ENCODE results near the gene OR2T2. TPM values are rescaled to one million over a fixed set of nuclear protein-coding genes. Genes with fewer than 3 reads are reported as not detected.
"Not testable (repeated sequence)": the region's sequence is repeated elsewhere in the genome, so short reads cannot be mapped to it uniquely, and the experiment has no call there.

OR2T2 gene
- total RNA-seq, 1 experiment from 2014 or later, result not detected

DNA sequence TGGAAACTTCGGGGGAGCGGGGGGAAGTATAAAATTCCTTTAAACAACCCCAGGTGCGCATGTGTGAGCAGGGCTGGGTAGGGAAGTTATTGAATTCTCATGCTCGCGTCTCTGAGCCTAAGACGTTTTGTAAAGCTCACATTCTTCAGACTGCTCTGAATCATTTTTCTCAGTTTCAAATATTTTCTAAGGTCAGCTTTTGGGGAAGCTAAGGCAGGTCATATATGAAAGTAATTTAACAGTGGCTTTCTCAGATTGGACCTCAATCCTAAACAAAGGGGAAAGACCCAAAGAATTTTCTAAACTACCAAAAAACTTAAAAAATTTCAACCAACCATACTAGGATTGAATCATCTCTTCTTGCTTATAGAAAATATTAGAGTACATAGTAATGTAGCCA, 10.5 kb upstream of the OR2T2 start:
- H3K9me2 ChIP-seq (replicated peaks; ENCODE audit: low read length); H3K27ac ChIP-seq (ENCODE audit: low read length); intact Hi-C loops (cut with micrococcal nuclease); H3K9ac ChIP-seq (ENCODE audit: low read length); H3K36me3 ChIP-seq (ENCODE audit: low read depth, low read length); H3K79me2 ChIP-seq (ENCODE audit: low read length); H3F3A ChIP-seq (ENCODE audit: low read length, unreplicated experiment); POLR2A ChIA-PET (ENCODE audit: unreplicated experiment); H4K20me1 ChIP-seq (ENCODE audit: low read length); H3K4me2 ChIP-seq (ENCODE audit: low read length); ATAC-seq; CTCF ChIA-PET; H3K4me1 ChIP-seq (ENCODE audit: insufficient read depth, low read length); H3K9me3 ChIP-seq (ENCODE audit: low read length); DNase-seq; H3K4me3 ChIP-seq (ENCODE audit: low read length); BruUV-seq (replicated peaks); H2AFZ ChIP-seq (ENCODE audit: low read length): not testable (repeated sequence)
- H3K27me3 ChIP-seq (ENCODE audit: low read length), result peaks cover 25% of the 10 kb centered on the region

DNA sequence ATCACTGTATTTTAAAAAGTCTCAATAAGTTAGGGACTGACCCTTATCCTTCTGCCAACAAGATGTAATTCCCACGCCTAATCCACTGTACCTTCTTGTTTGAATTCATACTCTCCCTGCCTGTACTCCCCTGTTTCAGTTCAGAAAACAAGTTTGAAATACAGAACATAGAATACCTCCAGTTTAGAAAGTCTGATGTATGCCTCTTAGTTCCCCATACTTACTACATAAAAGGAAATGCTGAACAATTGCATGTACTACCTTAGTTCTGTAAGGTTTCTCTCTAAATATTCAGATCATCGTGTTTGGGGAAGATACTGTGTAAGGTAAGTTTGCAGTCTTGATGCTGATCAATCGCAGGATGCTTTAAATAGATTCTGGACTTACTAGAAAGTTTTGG, 9.1 kb upstream of the OR2T2 start:
- H3K9me2 ChIP-seq (replicated peaks; ENCODE audit: low read length); H3K79me2 ChIP-seq (ENCODE audit: low read length); H3K27ac ChIP-seq (ENCODE audit: low read length); BruUV-seq (replicated peaks); H3F3A ChIP-seq (ENCODE audit: low read length, unreplicated experiment); H3K4me3 ChIP-seq (ENCODE audit: low read length); H3K36me3 ChIP-seq (ENCODE audit: low read depth, low read length); H3K9ac ChIP-seq (ENCODE audit: low read length); POLR2A ChIA-PET (ENCODE audit: unreplicated experiment); CTCF ChIA-PET; DNase-seq; H2AFZ ChIP-seq (ENCODE audit: low read length); H3K4me2 ChIP-seq (ENCODE audit: low read length); intact Hi-C loops (cut with micrococcal nuclease); ATAC-seq; H3K4me1 ChIP-seq (ENCODE audit: insufficient read depth, low read length); H4K20me1 ChIP-seq (ENCODE audit: low read length); H3K9me3 ChIP-seq (ENCODE audit: low read length): not testable (repeated sequence)
- H3K27me3 ChIP-seq (ENCODE audit: low read length), result peaks cover 30% of the 10 kb centered on the region

DNA sequence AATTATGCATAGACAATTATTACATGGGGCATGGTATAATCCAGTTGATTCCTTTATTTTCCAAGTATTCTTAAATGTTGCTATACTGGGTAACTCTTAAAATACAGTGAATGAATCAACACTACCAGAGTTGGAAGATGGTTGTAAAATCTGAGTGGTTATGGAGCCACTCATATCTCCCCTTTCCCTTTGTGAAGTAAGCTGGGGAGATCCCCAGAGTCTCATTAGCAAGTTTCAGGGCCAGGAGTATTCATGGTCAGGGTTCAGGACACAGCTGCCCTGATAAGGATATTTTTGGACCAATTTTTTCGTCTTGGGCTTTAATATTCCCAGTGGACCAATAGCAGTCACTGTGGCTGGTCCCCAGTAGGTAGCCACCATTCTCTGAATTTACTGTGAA, 6.8 kb upstream of the OR2T2 start:
- H3K9ac ChIP-seq (ENCODE audit: low read length); DNase-seq; H3K4me3 ChIP-seq (ENCODE audit: low read length); POLR2A ChIA-PET (ENCODE audit: unreplicated experiment); ATAC-seq; H3K9me2 ChIP-seq (replicated peaks; ENCODE audit: low read length); H3F3A ChIP-seq (ENCODE audit: low read length, unreplicated experiment); H3K36me3 ChIP-seq (ENCODE audit: low read depth, low read length); H4K20me1 ChIP-seq (ENCODE audit: low read length); H3K79me2 ChIP-seq (ENCODE audit: low read length); H3K27ac ChIP-seq (ENCODE audit: low read length); BruUV-seq (replicated peaks); H3K4me1 ChIP-seq (ENCODE audit: insufficient read depth, low read length); H2AFZ ChIP-seq (ENCODE audit: low read length); CTCF ChIA-PET; H3K9me3 ChIP-seq (ENCODE audit: low read length); intact Hi-C loops (cut with micrococcal nuclease); H3K4me2 ChIP-seq (ENCODE audit: low read length): not testable (repeated sequence)
- peaks cover 21% of the 10 kb centered on the region for H3K27me3 ChIP-seq (ENCODE audit: low read length)

DNA sequence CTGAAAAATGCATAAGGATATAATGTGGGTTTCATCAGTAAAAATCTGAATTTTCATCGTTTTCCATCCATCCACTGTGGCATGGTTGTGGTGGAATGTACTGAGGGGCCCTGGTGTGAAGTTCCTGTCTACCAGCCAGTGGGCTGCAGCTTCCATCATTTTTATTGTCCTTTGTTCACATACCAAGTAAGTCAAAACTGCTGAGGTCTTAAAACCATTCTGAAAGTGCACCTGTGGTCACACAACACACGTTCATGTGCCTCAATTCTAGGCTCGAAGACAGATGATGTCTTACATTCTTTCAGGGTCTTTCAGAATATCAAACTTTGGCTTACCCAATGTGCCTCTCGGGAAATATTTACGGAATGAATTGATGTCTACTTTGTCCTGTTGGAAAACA, 6.2 kb upstream of the OR2T2 start:
- intact Hi-C loops (cut with micrococcal nuclease); ATAC-seq; POLR2A ChIA-PET (ENCODE audit: unreplicated experiment); H3K4me1 ChIP-seq (ENCODE audit: insufficient read depth, low read length); H3K9me3 ChIP-seq (ENCODE audit: low read length); H3K9me2 ChIP-seq (replicated peaks; ENCODE audit: low read length); H2AFZ ChIP-seq (ENCODE audit: low read length); H4K20me1 ChIP-seq (ENCODE audit: low read length); BruUV-seq (replicated peaks); DNase-seq; H3K4me3 ChIP-seq (ENCODE audit: low read length); H3K9ac ChIP-seq (ENCODE audit: low read length); H3K4me2 ChIP-seq (ENCODE audit: low read length); H3K79me2 ChIP-seq (ENCODE audit: low read length); H3F3A ChIP-seq (ENCODE audit: low read length, unreplicated experiment); H3K36me3 ChIP-seq (ENCODE audit: low read depth, low read length); H3K27ac ChIP-seq (ENCODE audit: low read length); CTCF ChIA-PET: not testable (repeated sequence)
- peaks cover 19% of the 10 kb centered on the region for H3K27me3 ChIP-seq (ENCODE audit: low read length)

DNA sequence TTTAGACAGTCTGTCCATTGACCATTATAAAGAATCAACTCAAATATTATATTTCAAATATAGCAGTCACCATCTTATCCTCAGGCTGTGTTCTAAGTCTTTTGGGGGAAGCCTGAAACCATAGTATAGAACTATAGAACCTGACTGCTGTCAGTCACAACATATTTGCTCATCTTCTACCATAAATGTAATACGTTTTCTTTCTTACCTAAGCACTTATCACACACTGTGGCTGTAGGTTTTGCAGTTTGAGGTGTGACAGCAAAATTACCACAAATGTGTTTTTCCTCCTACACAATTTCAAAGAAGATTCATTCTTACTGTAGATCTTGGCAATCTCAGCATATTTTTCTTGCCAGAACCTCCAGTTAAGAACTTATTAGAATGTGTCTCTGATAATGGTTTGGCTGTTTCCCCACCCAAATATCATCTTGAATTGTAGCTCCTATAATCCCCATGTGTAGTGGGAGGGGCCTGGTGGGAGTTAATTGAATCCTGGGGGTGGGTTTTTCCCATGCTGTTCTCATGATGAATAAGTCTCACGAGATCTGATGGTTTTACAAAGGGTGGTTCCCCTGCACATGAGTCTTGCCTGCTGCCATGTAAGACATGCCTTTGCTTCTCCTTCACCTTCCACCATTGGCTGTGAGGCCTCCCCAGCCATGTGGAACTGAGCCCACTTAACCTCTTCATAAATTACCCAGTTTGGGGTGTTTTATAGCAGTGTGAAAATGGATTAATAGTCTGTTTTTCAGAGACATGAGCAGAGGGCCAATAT, 2.7 kb upstream of the OR2T2 start:
- H3K36me3 ChIP-seq (ENCODE audit: low read depth, low read length); H3F3A ChIP-seq (ENCODE audit: low read length, unreplicated experiment); H3K4me1 ChIP-seq (ENCODE audit: insufficient read depth, low read length); DNase-seq; H3K9ac ChIP-seq (ENCODE audit: low read length); H3K9me3 ChIP-seq (ENCODE audit: low read length); ATAC-seq; H4K20me1 ChIP-seq (ENCODE audit: low read length); H3K4me2 ChIP-seq (ENCODE audit: low read length); BruUV-seq (replicated peaks); H3K79me2 ChIP-seq (ENCODE audit: low read length); POLR2A ChIA-PET (ENCODE audit: unreplicated experiment); CTCF ChIA-PET; H3K4me3 ChIP-seq (ENCODE audit: low read length); H3K9me2 ChIP-seq (replicated peaks; ENCODE audit: low read length); intact Hi-C loops (cut with micrococcal nuclease); H2AFZ ChIP-seq (ENCODE audit: low read length); H3K27ac ChIP-seq (ENCODE audit: low read length): not testable (repeated sequence)
- H3K27me3 ChIP-seq (ENCODE audit: low read length), result peaks cover 25% of the 10 kb centered on the region; the same call in 1 of the 2 replicates

DNA sequence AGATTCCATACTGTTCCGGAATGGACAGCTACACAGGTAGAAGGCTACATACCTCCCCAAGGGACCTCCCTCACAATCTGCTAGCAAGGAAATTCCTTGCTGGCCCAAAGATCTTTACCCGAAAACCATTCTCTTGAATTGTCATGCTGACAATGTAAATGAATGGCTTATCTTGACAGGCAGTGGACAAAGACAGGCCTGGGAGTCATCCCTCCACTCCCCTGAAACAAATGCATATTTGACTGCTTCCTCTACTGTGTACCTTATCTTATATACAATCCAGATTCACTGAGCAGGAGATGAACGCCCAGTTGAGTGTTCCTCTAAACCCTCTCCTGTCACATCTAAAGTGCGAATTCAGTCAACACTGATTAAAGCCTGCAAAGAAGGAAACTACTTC, 834 bp upstream of the OR2T2 start:
- CTCF ChIA-PET; ATAC-seq; H3K4me3 ChIP-seq (ENCODE audit: low read length); H2AFZ ChIP-seq (ENCODE audit: low read length); H3K9me2 ChIP-seq (replicated peaks; ENCODE audit: low read length); H3K4me2 ChIP-seq (ENCODE audit: low read length); H3K36me3 ChIP-seq (ENCODE audit: low read depth, low read length); H3K9me3 ChIP-seq (ENCODE audit: low read length); H4K20me1 ChIP-seq (ENCODE audit: low read length); POLR2A ChIA-PET (ENCODE audit: unreplicated experiment); H3K79me2 ChIP-seq (ENCODE audit: low read length); H3K4me1 ChIP-seq (ENCODE audit: insufficient read depth, low read length); DNase-seq; H3K27ac ChIP-seq (ENCODE audit: low read length); intact Hi-C loops (cut with micrococcal nuclease); H3F3A ChIP-seq (ENCODE audit: low read length, unreplicated experiment); H3K9ac ChIP-seq (ENCODE audit: low read length); BruUV-seq (replicated peaks): not testable (repeated sequence)
- peaks cover 25% of the 10 kb centered on the region; the same call in 1 of the 2 replicates for H3K27me3 ChIP-seq (ENCODE audit: low read length)
